HepG2 (cell line): ENCODE data around the gene NDEL1. TPM values are rescaled to one million over a fixed set of nuclear protein-coding genes. Genes with fewer than 3 reads are reported as not detected.

Experiments used
- ATAC-seq: fragments of 200-7000 bp; cut with Tn5 transposase; 3 replicates; pipeline ENCODE4 v1.9.1; 2020; ENCODE audit warnings: mild to moderate bottlenecking, moderate library complexity
- BruUV-seq: library from RNA; stranded (reverse); fragments of 400-500 nt; replicated peaks from 2 replicates; lab custom pipeline; 2021; lab: Mats Ljungman, UMichigan
- CTCF ChIA-PET: fragments of 300-600 bp; formaldehyde crosslinking; extraction: SDS; loops from one replicate; lab custom pipeline; 2021; ENCODE audit warnings: low total read pairs, inconsistent platforms, low intra/inter-chr PET ratio; lab: Yijun Ruan, JAX
- POLR2A ChIA-PET: fragments of 350-600 bp; sonication (Branson Sonifier 250); formaldehyde crosslinking; loops from one replicate; lab custom pipeline; 2020; ENCODE audit warnings: antibody characterized with exemption, inconsistent platforms; lab: Yijun Ruan, JAX
- DNase-seq: peaks from one replicate; pipeline ENCODE4 v3.0.0-alpha.2; 2015; ENCODE audit warnings: low spot score
- FAIRE-seq: peaks from 3 replicates; lab custom pipeline; 2011; peaks lifted over from hg19 to GRCh38; lab: Jason Lieb, UNC
- H2AFZ ChIP-seq: one replicate; pipeline ENCODE4 v1.6.1; 2011; ENCODE audit warnings: low read length, inconsistent platforms
- H3K27ac ChIP-seq: fragments of 300-600 bp; 3 replicates; pipeline ENCODE4 v1.8.0; 2011; ENCODE audit warnings: mixed run types, mild to moderate bottlenecking, mixed read lengths, low read length, inconsistent platforms; ENCODE audit not compliant: insufficient read depth; ENCODE audit errors: extremely low read length
- H3K27me3 ChIP-seq, 2 experiments: fragments of 200-600 bp in 1 of 2; 2 replicates in 1 of 2; 3 replicates in 1 of 2; pipeline versions ENCODE4 v1.6.0 to v1.8.0; 2011; ENCODE audit warnings: low read length in 2 of 2, mild to moderate bottlenecking in 2 of 2, moderate library complexity in 2 of 2, inconsistent platforms in 1 of 2; ENCODE audit not compliant: insufficient read depth in 2 of 2, control insufficient read depth in 1 of 2
- H3K36me3 ChIP-seq, 2 experiments: fragments of 200-600 bp in 1 of 2; replicated peaks in 1 of 2; 2 replicates in 1 of 2; 3 replicates in 1 of 2; pipeline versions ENCODE4 v1.5.1 to v1.8.0; 2011; ENCODE audit warnings: low read length in 2 of 2, inconsistent platforms in 1 of 2; ENCODE audit not compliant: insufficient read depth in 2 of 2, control insufficient read depth in 1 of 2
- H3K4me1 ChIP-seq: 2 replicates; pipeline ENCODE4 v1.5.1; 2012; ENCODE audit warnings: low read length, inconsistent platforms; ENCODE audit not compliant: insufficient read depth
- H3K4me2 ChIP-seq: 2 replicates; pipeline ENCODE4 v1.6.0; 2011; ENCODE audit warnings: low read depth, low read length, inconsistent platforms
- H3K4me3 ChIP-seq, 3 experiments: fragments of 200-600 bp in 1 of 3; sonication (generic), shearing (Covaris generic) in 1 of 3; replicated peaks in 1 of 3; 2 replicates each; pipeline ENCODE4 v1.5.1; 2011 to 2016; ENCODE audit warnings: low read length in 3 of 3, inconsistent platforms in 2 of 3, low read depth in 2 of 3, mild to moderate bottlenecking in 2 of 3, control low read depth in 1 of 3, mixed read lengths in 1 of 3; ENCODE audit not compliant: insufficient read depth in 1 of 3
- H3K79me2 ChIP-seq: one replicate; pipeline ENCODE4 v1.6.1; 2011; ENCODE audit warnings: low read length, inconsistent platforms; ENCODE audit not compliant: insufficient read depth
- H3K9ac ChIP-seq: 2 replicates; pipeline ENCODE4 v1.6.0; 2011; ENCODE audit warnings: mild to moderate bottlenecking, low read depth, low read length, inconsistent platforms; ENCODE audit not compliant: insufficient read depth
- H3K9me3 ChIP-seq: 2 replicates; pipeline ENCODE4 v1.5.1; 2012; ENCODE audit warnings: mild to moderate bottlenecking, low read length
- H4K20me1 ChIP-seq: 2 replicates; pipeline ENCODE4 v1.6.0; 2011; ENCODE audit warnings: inconsistent platforms, mild to moderate bottlenecking, low read length, moderate library complexity; ENCODE audit not compliant: insufficient read depth
- FOXJ3 ChIP-seq: sonication (generic); formaldehyde crosslinking; IDR thresholded peaks from 2 replicates; pipeline ENCODE4 v1.4.0; 2020; ENCODE audit warnings: missing genetic modification reagents, mild to moderate bottlenecking, borderline replicate concordance
- IRX3 ChIP-seq: sonication (generic); formaldehyde crosslinking; IDR thresholded peaks from 2 replicates; pipeline ENCODE4 v1.8.1; 2023; ENCODE audit warnings: mild to moderate bottlenecking, low read depth, missing genetic modification reagents, borderline replicate concordance
- MXI1 ChIP-seq: IDR thresholded peaks from 3 replicates; pipeline ENCODE4 v1.6.1; 2012; ENCODE audit warnings: low read depth, low read length, inconsistent platforms, borderline replicate concordance
- PAX8 ChIP-seq: sonication (generic); formaldehyde crosslinking; IDR thresholded peaks from 2 replicates; pipeline ENCODE4 v1.8.0; 2022; ENCODE audit warnings: mild to moderate bottlenecking, missing genetic modification reagents, borderline replicate concordance
- PHF20 ChIP-seq: sonication (generic); formaldehyde crosslinking; IDR thresholded peaks from 2 replicates; pipeline ENCODE4 v1.5.0; 2020; ENCODE audit warnings: mild to moderate bottlenecking, missing genetic modification reagents
- PRMT3 ChIP-seq: sonication (generic); formaldehyde crosslinking; IDR thresholded peaks from 2 replicates; pipeline ENCODE4 v1.8.1; 2022; ENCODE audit warnings: low read depth, mild to moderate bottlenecking, moderate library complexity, missing genetic modification reagents, borderline replicate concordance
- SALL2 ChIP-seq: sonication (generic); formaldehyde crosslinking; IDR thresholded peaks from 2 replicates; pipeline ENCODE4 v1.8.1; 2023; ENCODE audit warnings: mild to moderate bottlenecking, missing genetic modification reagents, inconsistent platforms
- SMYD3 ChIP-seq: sonication (generic); formaldehyde crosslinking; IDR thresholded peaks from 2 replicates; pipeline ENCODE4 v1.8.1; 2023; ENCODE audit warnings: mild to moderate bottlenecking, missing genetic modification reagents
- THYN1 ChIP-seq: sonication (generic); formaldehyde crosslinking; IDR thresholded peaks from 2 replicates; pipeline ENCODE4 v1.8.1; 2023; ENCODE audit warnings: low read depth, mild to moderate bottlenecking, moderate library complexity, missing genetic modification reagents, borderline replicate concordance
- ZFP90 ChIP-seq: sonication (generic); formaldehyde crosslinking; IDR thresholded peaks from 2 replicates; pipeline ENCODE4 v1.8.0; 2022; ENCODE audit warnings: missing genetic modification reagents, mild to moderate bottlenecking, inconsistent platforms, borderline replicate concordance
- ZNF318 ChIP-seq: sonication (generic); formaldehyde crosslinking; IDR thresholded peaks from 2 replicates; pipeline ENCODE4 v1.4.0; 2020; ENCODE audit warnings: mild to moderate bottlenecking, missing genetic modification reagents
- ZNF331 ChIP-seq: sonication (generic); formaldehyde crosslinking; IDR thresholded peaks from 2 replicates; pipeline ENCODE4 v1.4.0; 2020; ENCODE audit warnings: missing genetic modification reagents
- ZNF674 ChIP-seq: sonication (generic); formaldehyde crosslinking; IDR thresholded peaks from 2 replicates; pipeline ENCODE4 v1.5.0; 2020; ENCODE audit warnings: low read depth, mild to moderate bottlenecking, missing genetic modification reagents
- ZSCAN9 ChIP-seq: IDR thresholded peaks from 2 replicates; pipeline ENCODE4 v1.6.1; 2016; ENCODE audit warnings: borderline replicate concordance
- WGBS: methylation state at CpG from one replicate; pipeline ENCODE4 v1.1.6; 2017; ENCODE audit warnings: low lambda C conversion rate; 5-methylcytosine and 5-hydroxymethylcytosine counted together
- in situ Hi-C: cut with HindIII; loops from 2 replicates; pipeline ENCODE4 v1.10.0; 2017; ENCODE audit warnings: low pct_unique_long_range_greater_than_20kb; ENCODE audit not compliant: extremely low pct_ligation_motif_present
- intact Hi-C: fragments of 100-400 bp; cut with micrococcal nuclease; formaldehyde crosslinking; loops from one replicate; pipeline ENCODE4 v1.10.0; 2022; ENCODE audit not compliant: unreplicated experiment
- polyA plus RNA-seq, 8 experiments: library from polyadenylated mRNA; depleted of rRNA in 3 of 8; stranded (reverse) in 7 of 8; unstranded in 1 of 8; fragments of >200 nt; fragmentation: Illumina TruSeq in 4 of 8; extraction: Trizol in 4 of 8; gene quantifications; 2 replicates each; pipeline versions ENCODE4 v1.2.1 to v1.2.3, GENCODE V29; 2011 to 2016; ENCODE audit warnings: low read depth in 4 of 8, missing spikeins in 1 of 8, mixed read lengths in 1 of 8; ENCODE audit not compliant: insufficient read depth in 1 of 8
- total RNA-seq, 5 experiments: library from RNA; depleted of rRNA; stranded (reverse); fragments of >200 nt; fragmentation: Illumina TruSeq; extraction: Trizol; gene quantifications; 2 replicates each; pipeline ENCODE4 v1.2.3, GENCODE V29; 2016; ENCODE audit warnings: low read depth in 1 of 5

NDEL1 gene
- total and polyA plus RNA-seq, 2 of the 13 experiments (the other 11 are each of a cell fraction or from before 2014, with no cell fraction given): 59.8 to 153 TPM

GRCh38 chr17:8435245-8436168 lies at the start of gene NDEL1 (continued):
- TF ChIP-seq SMYD3 (CRISPR knock-in tag): 0 out of 2 replicates have a peak, but pooled peaks have one; percentile 64
- TF ChIP-seq ZNF331 (CRISPR knock-in tag): no peak; the same call in none of the 2 replicates
- TF ChIP-seq THYN1 (CRISPR knock-in tag): no peak
- 0 out of 2 replicates have a peak, but pooled peaks have one; percentile 83 for TF ChIP-seq ZFP90 (CRISPR knock-in tag)
- TF ChIP-seq SALL2 (CRISPR knock-in tag): peak; percentile 61; the same call in 1 of the 2 replicates
- no peak for TF ChIP-seq FOXJ3
- TF ChIP-seq, all 625 proteins: peak for 207

GRCh38 chr17:8386841-8387240 lies 48.8 kb upstream of the NDEL1 start:
- H3K27ac ChIP-seq: no peak overlapping the region
- ChIA-PET POLR2A (no interaction called here), CTCF (no interaction called here)
- H3K4me2 ChIP-seq: no peak overlapping the region
- no peak overlapping the region for H2AFZ ChIP-seq
- H3K9ac ChIP-seq: no peak overlapping the region
- DNase-seq (no peak), ATAC-seq (no peak), FAIRE-seq (no peak)
- no peak overlapping the region for H3K4me3 ChIP-seq
- peaks cover 0 to 8% of the 10 kb centered on the region in 2 experiments; a peak in 1 of 5 replicates for H3K27me3 ChIP-seq
- peaks cover 11% of the 10 kb centered on the region for H3K79me2 ChIP-seq
- WGBS: 67% methylated on average over 6 of the region's 6 CpGs
- H3K9me3 ChIP-seq: no peaks in the 10 kb centered on the region
- in situ Hi-C loops: no loop called here
- BruUV-seq: no TSS peak
- intact Hi-C loops: loop anchor here (10.0 kb wide), 1 partner anchor 48 kb away; the partner anchor contains the start of gene NDEL1
- H4K20me1 ChIP-seq: peaks cover 6% of the 10 kb centered on the region; the same call in 1 of the 2 replicates
- peaks cover 23% of the 10 kb centered on the region for H3K4me1 ChIP-seq
- H3K36me3 ChIP-seq: no peaks in the 10 kb centered on the region
- TF ChIP-seq PAX8 (CRISPR knock-in tag): no peak
- no peak for TF ChIP-seq PRMT3 (CRISPR knock-in tag)
- no peak for TF ChIP-seq ZNF674 (CRISPR knock-in tag)
- no peak for TF ChIP-seq PHF20 (CRISPR knock-in tag)
- TF ChIP-seq ZNF318: no peak
- no peak for TF ChIP-seq MXI1
- no peak for TF ChIP-seq ZSCAN9 (CRISPR knock-in tag)
- TF ChIP-seq IRX3: no peak
